GM18858 (cell line): Measurements from ENCODE around the gene DNAL1.
"Not testable (repeated sequence)": the region's sequence is repeated elsewhere in the genome, so short reads cannot be mapped to it uniquely, and the experiment has no call there.

ENCODE experiments used
- ATAC-seq: cut with Tn5 transposase; IDR thresholded peaks from one replicate; pipeline ENCODE4 v1.9.1; 2021; ENCODE audit not compliant: unreplicated experiment

Gene DNAL1

GRCh38 chr14:73637830-73638229 is 7.0 kb upstream of the DNAL1 start:
- ATAC-seq = no peak

GRCh38 chr14:73640796-73641365 is 3.9 kb upstream of the DNAL1 start:
- no peak for ATAC-seq

- ATAC-seq = no peak
Observed at GRCh38 chr14:73645248-73645610, 443 bp downstream of the DNAL1 start.

- no peak for ATAC-seq
Observed at GRCh38 chr14:73651005-73651404, 6.2 kb downstream of the DNAL1 start.

- ATAC-seq = no peak
Observed at GRCh38 chr14:73655851-73656250, 11.1 kb downstream of the DNAL1 start.

GRCh38 chr14:73659202-73659601 is 14.4 kb downstream of the DNAL1 start:
- not testable (repeated sequence) for ATAC-seq

GRCh38 chr14:73660511-73660910 is 15.7 kb downstream of the DNAL1 start:
- ATAC-seq = no peak

- ATAC-seq = no peak
Observed at GRCh38 chr14:73661872-73662271, 17.1 kb downstream of the DNAL1 start.

- no peak for ATAC-seq
Observed at GRCh38 chr14:73662487-73662943, 17.7 kb downstream of the DNAL1 start.

GRCh38 chr14:73663548-73664212 is 18.9 kb downstream of the DNAL1 start:
- no peak for ATAC-seq

- ATAC-seq = no peak
Observed at GRCh38 chr14:73665130-73665529, 20.3 kb downstream of the DNAL1 start.

- ATAC-seq = no peak
Observed at GRCh38 chr14:73666583-73666982, 21.8 kb downstream of the DNAL1 start.

GRCh38 chr14:73667854-73668253 is 23.1 kb downstream of the DNAL1 start:
- ATAC-seq = no peak

- ATAC-seq = no peak
Observed at GRCh38 chr14:73674986-73675385, 30.2 kb downstream of the DNAL1 start.

GRCh38 chr14:73678698-73679097 is 33.9 kb downstream of the DNAL1 start:
- no peak for ATAC-seq

- ATAC-seq = no peak
Observed at GRCh38 chr14:73680821-73681220, 36.0 kb downstream of the DNAL1 start.

GRCh38 chr14:73684627-73685026 is 39.8 kb downstream of the DNAL1 start:
- ATAC-seq = no peak

- no peak for ATAC-seq
Observed at GRCh38 chr14:73685328-73685727, 40.5 kb downstream of the DNAL1 start.

- no peak for ATAC-seq
Observed at GRCh38 chr14:73686901-73687300, 42.1 kb downstream of the DNAL1 start.

- no peak for ATAC-seq
Observed at GRCh38 chr14:73694083-73694482, 49.3 kb downstream of the DNAL1 start.

GRCh38 chr14:73695082-73695481 is 50.3 kb downstream of the DNAL1 start:
- no peak for ATAC-seq

GRCh38 chr14:73695997-73696396 is 51.2 kb downstream of the DNAL1 start:
- ATAC-seq = peak; percentile 41
